Ureter (tissue), 1 donor: ENCODE measurements around the gene SPATA17. TPM values are rescaled to one million over a fixed set of nuclear protein-coding genes. Genes with fewer than 3 reads are reported as not detected.

ENCODE experiments used
- DNase-seq: peaks from one replicate; pipeline ENCODE4 v3.0.0-alpha.2; 2020; ENCODE audit warnings: low spot score
- total RNA-seq: library from RNA; stranded (reverse); gene quantifications from one replicate; pipeline ENCODE4 v1.2.4, GENCODE V29; 2023
- donor health status: DM: yes; HTN: yes; CAD: no.

Gene SPATA17
- total RNA-seq, 1 donor from 2014 or later: 3.2 TPM

DNA sequence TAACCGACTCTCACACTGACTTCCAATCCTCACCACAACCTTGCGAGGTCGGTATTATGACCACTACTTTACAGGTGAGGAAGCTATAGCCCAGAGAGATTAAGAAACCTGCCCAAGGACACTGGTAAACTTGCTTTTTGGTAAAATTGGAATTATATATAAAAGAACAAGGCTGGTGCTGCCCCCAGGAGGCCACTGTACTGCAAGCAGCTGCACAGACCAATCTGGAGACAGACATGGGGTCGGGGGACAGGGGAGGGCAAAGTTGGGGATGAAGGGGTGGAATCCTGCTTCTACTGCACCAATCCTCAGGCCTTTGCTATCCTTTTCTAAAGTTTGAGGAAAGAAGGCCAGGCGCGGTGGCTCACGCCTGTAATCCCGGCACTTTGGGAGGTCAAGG is 280.8 kb downstream of the SPATA17 start:
- no peak for DNase-seq

DNA sequence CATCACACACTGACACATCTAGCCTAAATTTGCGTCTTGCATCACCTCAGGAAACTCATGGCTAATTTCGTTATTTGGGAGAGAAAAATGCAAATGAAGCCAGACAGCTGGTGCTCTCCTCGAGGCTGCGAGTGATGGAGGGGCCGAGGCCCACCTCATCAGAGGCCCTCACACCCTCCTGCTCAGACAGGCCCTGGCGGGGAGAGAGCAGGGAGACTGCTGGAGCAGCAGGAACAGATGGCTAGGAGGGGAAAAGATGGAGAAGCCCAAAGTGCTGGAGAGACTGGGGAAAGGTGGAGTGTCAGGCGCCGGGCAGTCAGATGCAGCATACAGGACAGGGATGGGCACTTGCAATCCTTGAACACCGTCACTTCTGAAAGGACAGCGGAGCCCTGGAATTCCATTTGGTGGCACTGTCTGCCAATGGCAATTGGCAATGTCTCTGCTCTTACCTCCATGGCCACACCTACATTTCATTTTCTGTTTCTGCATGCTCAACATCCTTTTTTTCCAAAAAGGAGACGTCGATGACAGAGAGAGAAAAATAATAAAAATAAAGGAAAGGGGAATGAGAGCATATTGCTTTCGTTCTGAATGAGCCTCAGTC is 286.2 kb downstream of the SPATA17 start:
- DNase-seq: no peak

DNA sequence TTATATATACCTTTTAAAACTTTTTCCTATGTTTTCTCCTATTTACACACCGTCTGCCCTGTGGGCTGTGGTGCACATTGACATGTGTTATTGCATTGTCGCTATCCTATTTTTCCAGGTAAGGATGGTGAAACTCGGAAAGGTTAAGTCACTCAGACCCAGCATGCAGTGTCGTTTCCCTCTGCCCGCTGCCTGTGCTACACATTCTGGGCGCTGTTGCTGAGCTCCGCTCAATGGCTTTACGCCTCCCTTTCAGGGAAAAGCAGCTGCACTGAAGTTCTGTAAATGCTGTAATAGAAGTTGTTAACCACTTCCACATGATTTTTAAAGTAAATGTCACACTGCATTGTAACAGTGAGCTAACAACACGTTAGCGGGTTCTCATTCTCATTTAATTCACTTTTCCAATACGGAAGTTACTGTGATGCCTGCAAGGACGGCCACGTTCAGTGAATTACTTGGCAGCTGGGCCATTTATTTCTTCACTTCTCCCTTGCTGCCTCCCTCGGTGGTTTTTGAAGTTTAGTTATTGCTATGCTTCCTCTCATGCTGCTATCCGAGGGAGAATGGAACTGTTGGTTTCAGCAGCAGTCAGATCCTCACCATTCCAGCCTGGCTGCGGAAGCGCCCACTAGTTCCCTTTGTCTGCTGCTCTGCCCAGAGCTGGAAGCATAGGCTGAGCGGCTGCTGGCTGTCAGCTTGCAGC is 288.7 kb downstream of the SPATA17 start:
- no peak for DNase-seq

Other genes starting within 250 kb of the SPATA17 start
- 26.2 TPM for gene GPATCH2, start 254 bp upstream of the SPATA17 start, total RNA-seq